ENCODE results near the gene FIS1.

The FIS1 gene

GRCh38 chr7:101233907-101234547, 10.9 kb downstream of the FIS1 start:
- DNase-seq (ENCODE audit: low read depth), result no peak

GRCh38 chr7:101232141-101232850, 12.6 kb downstream of the FIS1 start:
- DNase-seq (ENCODE audit: low read depth), result no peak

GRCh38 chr7:101231644-101232043, 13.2 kb downstream of the FIS1 start:
- no peak for DNase-seq (ENCODE audit: low read depth)

- DNase-seq (ENCODE audit: low read depth), result no peak
Measured at GRCh38 chr7:101226721-101227120, 18.2 kb downstream of the FIS1 start.

- DNase-seq (ENCODE audit: low read depth), result no peak
Measured at GRCh38 chr7:101225650-101226049, 19.2 kb downstream of the FIS1 start.

- no peak for DNase-seq (ENCODE audit: low read depth)
Measured at GRCh38 chr7:101223528-101223927, 21.4 kb downstream of the FIS1 start.

- DNase-seq (ENCODE audit: low read depth), result no peak
Measured at GRCh38 chr7:101222275-101222830, 22.5 kb downstream of the FIS1 start.

- no peak for DNase-seq (ENCODE audit: low read depth)
Measured at GRCh38 chr7:101220295-101220694, 24.6 kb downstream of the FIS1 start.

GRCh38 chr7:101218236-101219125, 26.4 kb downstream of the FIS1 start:
- DNase-seq (ENCODE audit: low read depth), result no peak

- peak; percentile 95 for DNase-seq (ENCODE audit: low read depth)
Measured at GRCh38 chr7:101217388-101218235, 27.3 kb downstream of the FIS1 start, which contains the start of the genes PLOD3 and ZNHIT1. TSS of gene PLOD3 (minus strand) at chr7:101217581. CDS start at chr7:101217274, 307 bp downstream. TSS of gene ZNHIT1 (plus strand) at chr7:101218165. CDS start at chr7:101218196, 31 bp downstream.

GRCh38 chr7:101216860-101217387, 28.0 kb downstream of the FIS1 start:
- DNase-seq (ENCODE audit: low read depth), result no peak

GRCh38 chr7:101216001-101216859, 28.7 kb downstream of the FIS1 start:
- no peak for DNase-seq (ENCODE audit: low read depth)

GRCh38 chr7:101212014-101212413, 32.9 kb downstream of the FIS1 start:
- no peak for DNase-seq (ENCODE audit: low read depth)

GRCh38 chr7:101211501-101211900, 33.4 kb downstream of the FIS1 start:
- no peak for DNase-seq (ENCODE audit: low read depth)

- DNase-seq (ENCODE audit: low read depth), result no peak
Measured at GRCh38 chr7:101210143-101210542, 34.7 kb downstream of the FIS1 start.

GRCh38 chr7:101208794-101209193, 36.1 kb downstream of the FIS1 start:
- no peak for DNase-seq (ENCODE audit: low read depth)

- no peak for DNase-seq (ENCODE audit: low read depth)
Measured at GRCh38 chr7:101207459-101207858, 37.4 kb downstream of the FIS1 start.

GRCh38 chr7:101206665-101207042, 38.2 kb downstream of the FIS1 start:
- DNase-seq (ENCODE audit: low read depth), result no peak

GRCh38 chr7:101205901-101206664, 38.8 kb downstream of the FIS1 start:
- no peak for DNase-seq (ENCODE audit: low read depth)
